IPS-18c (cell line): Measurements from ENCODE around the gene GSTM4.

Experiments used
- H3K4me3 ChIP-seq: 2 replicates; pipeline ENCODE4 v1.7.0; 2013; ENCODE audit warnings: low read depth, mild to moderate bottlenecking, low read length, moderate library complexity; ENCODE audit not compliant: insufficient read depth
- H3K9me3 ChIP-seq: one replicate; pipeline ENCODE4 v1.6.1; 2013; ENCODE audit warnings: mild to moderate bottlenecking, low read length, moderate library complexity; ENCODE audit not compliant: control insufficient read depth, insufficient read depth

Gene GSTM4

DNA sequence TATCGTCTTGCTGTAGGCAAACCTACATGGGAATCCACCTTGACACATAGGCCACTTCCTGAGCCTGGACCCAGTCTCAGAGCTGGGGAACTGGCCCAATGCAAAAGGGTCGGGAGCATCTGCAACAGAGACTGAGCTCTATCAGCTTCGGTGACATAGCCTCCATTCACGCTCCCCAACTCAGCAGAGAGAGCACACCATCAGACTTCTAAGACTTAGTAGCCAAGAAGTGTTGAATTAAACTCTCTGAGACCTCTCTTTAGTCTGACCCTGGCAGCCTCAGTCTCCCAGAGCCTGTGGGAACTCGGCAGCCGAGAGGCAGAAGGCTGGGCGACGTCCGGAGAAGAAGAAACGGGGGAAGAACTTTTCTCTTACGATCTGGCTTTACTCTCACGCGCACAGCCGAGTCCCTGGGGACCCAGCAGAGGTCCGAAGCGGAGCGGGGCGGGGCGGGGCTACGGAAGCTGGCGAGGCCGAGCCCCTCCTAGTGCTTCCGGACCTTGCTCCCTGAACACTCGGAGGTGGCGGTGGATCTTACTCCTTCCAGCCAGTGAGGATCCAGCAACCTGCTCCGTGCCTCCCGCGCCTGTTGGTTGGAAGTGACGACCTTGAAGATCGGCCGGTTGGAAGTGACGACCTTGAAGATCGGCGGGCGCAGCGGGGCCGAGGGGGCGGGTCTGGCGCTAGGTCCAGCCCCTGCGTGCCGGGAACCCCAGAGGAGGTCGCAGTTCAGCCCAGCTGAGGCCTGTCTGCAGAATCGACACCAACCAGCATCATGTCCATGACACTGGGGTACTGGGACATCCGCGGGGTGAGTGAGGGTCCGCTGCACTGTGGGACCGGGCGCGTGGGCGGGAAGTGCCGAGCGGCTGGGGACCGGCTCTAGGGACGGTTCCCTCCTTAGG lies at the start of gene GSTM4:
TSS of gene GSTM4 (plus strand) at position 485 of the 905 bp plus-strand sequence. CDS start at position 776, 291 bp downstream.
- Histone ChIP-seq H3K9me3 (no peaks in the 10 kb centered on the region), H3K4me3 (peak within 1 kb of the TSS; percentile 91)

DNA sequence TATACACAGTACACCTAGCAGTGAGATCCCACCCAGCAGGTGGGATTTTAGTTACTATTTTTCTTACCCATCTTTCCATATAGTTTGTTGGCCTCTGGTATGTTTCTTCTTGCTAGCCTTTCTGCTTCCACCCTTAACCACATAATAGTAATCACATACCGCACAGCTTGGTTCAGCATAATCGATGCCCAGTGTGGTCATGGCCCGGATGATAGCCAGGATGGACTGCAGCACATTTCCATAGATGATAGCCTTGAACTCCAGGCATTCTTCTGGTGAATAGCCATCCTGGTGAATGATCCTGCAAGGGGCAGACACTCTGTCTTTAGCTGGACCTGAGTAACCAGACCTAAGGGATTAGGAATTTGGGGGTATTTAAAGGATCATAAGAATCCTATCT lies 46.0 kb upstream of the GSTM4 start:
- Histone ChIP-seq H3K4me3 (no peak overlapping the region), H3K9me3 (no peaks in the 10 kb centered on the region)

DNA sequence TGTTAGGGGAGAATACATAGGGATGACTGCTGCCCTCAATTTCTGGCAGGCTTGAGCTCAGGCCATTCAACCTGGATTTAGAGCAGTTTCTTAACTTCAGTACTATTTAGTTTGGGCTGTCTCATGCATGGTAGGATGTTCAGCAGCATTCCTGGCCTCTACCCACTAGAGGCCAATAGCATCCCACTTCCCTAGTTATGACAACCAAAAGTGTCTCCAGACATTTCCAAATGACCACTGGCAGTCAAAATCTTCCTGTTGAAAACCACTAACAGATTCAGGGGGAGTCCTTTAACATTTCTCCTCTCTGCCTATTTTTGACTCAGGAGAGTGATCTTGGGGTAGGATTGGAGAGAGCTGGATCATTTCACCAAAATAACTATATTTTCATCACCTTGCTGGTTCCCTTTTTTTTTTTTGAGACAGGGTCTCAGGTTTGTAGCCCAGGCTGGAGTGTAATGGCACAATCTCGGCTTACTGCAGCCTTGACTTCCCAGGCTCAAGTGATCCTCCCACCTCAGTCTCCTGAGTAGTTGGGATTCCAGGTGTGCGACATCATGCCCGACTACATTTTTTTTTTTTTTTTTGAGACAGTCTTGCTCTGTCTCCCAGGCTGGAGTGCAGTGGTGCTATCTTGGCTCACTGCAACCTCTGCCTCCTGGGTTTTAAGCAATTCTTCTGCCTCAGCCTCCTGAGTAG lies 45.1 kb upstream of the GSTM4 start:
- Histone ChIP-seq H3K9me3 (no peaks in the 10 kb centered on the region), H3K4me3 (no peak overlapping the region)

DNA sequence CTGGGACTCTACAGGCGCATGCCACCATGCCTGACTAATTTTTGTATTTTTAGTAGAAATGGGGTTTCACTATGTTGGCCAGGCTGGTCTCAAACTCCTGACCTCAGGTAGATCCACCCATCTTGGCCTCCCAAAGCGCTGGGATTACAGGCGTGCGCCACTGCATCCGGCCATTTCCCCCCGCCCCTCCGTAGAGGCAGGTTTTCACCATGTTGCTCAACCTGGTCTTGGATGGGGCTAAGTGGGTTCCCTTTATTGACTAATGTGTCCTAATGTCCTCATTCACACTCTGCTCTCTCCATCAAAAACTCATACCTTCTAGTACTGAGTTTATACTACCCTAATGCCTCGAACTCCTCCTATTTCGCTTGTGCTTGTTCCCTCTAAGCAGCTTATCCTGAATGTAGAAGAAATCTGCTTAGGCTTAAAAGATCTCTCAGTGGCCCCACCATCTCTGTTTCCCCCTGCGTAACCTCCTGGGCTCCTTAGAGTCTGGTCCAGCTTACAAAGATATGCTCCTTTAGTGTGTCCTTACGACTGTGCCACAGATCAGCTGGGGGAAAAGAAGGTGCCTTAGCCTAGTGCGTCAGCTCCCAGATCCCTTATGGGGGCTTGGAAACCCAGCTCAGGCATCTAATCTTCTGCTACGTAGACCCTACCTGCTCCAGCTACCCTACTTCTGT lies 44.5 kb upstream of the GSTM4 start:
- Histone ChIP-seq H3K4me3 (no peak overlapping the region), H3K9me3 (no peaks in the 10 kb centered on the region)

DNA sequence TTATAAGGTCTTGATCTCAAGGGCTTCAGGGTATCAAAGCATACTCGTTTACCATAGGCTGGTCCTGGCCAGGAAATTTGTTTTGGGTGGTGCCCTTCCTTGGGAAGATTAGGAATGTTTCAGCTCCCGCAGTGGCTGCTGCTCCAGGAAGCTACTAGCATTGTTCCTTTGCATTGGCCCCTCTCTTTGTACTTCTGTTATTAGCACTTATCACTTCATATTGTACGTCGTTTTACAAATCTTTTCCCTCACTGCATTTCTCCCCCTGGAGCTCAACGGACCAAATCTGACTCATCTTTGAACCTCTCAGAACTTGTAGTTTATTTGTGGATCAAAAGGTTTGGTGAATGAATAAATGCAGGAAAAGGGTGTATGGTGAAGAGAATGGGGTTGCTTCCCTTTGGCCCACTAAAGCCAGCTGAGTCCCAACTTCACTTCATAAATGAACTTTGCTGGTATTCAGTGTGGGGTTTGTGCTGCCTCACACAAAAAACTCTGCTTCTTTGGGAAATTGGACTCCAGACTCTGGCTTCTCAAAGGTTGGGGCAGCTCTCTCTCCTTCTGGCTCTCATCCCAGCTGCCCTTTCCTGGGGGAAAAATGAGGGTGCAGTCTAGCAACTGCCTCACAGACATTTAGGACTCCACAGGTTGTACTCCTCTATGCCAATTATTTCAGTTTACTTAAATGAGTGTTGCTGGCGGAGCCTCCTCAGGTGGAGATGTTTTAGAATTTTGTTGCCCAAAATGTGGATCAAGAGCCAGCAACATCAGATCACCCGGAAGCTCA lies 42.3 kb upstream of the GSTM4 start:
- H3K4me3 ChIP-seq = no peak overlapping the region
- no peaks in the 10 kb centered on the region for H3K9me3 ChIP-seq

DNA sequence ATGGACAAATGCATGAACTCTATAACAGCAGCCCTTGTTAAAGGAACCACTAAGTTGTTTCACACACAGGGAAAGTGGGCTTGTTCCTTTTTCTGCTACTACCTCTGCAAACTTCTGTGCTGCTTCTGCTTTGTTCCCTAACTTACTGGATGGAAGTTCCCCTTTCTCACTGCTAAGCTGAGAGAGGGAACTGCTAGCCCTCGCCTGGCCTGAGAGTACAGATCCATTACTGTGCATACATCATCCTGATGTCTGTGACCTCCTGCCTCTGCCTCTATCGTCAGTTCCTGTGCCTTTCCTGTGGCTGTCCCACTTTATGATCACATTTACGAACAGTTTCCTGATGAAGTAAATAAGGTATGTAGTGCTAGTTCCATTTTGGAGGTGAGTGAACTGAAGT lies 40.0 kb upstream of the GSTM4 start:
- no peak overlapping the region for H3K4me3 ChIP-seq
- H3K9me3 ChIP-seq = no peaks in the 10 kb centered on the region

DNA sequence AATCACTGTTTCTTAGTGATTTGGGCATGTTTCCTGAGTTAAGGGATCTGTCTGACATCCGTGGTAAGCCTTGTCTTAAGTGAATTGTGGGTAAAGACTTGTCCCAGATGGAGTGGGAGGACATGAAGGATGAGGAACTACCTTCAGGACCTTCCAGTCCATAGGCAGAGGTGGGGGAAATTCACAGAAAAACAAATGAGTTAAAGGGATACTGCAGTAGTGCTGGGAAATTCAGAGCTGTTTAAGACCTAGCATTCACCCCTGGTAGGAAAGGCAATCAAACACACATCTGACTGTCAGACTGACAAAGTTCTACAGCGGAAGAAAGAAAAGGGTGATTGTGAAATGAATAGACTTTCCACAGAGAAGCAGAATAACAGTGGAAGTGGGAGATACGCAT lies 39.5 kb upstream of the GSTM4 start:
- Histone ChIP-seq H3K4me3 (no peak overlapping the region), H3K9me3 (no peaks in the 10 kb centered on the region)

DNA sequence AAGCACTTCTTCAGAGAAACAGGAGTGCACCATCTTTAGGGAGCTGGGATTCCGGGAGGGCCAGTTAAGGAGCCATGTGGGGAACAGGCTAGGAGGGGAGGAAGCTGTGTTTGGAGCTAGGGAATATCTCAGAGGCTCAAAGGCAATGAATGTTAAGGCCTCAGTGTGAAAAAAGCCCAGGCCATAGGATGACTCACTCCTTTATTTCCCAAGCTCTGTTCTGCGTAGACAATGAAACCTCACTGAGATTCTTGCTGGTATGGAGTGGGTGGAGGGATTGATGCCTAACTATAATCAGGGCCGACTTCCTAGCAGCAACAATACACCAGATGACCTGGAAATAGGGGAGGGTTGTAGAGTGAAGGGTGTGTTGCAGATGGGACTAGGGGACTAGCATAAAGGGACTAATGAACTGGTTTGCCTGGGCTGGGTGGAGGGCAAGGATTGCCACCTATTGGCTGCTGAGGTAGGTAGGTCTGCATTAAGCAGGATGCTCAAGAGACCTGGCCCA lies 38.6 kb upstream of the GSTM4 start:
- no peak overlapping the region for H3K4me3 ChIP-seq
- H3K9me3 ChIP-seq = no peaks in the 10 kb centered on the region

DNA sequence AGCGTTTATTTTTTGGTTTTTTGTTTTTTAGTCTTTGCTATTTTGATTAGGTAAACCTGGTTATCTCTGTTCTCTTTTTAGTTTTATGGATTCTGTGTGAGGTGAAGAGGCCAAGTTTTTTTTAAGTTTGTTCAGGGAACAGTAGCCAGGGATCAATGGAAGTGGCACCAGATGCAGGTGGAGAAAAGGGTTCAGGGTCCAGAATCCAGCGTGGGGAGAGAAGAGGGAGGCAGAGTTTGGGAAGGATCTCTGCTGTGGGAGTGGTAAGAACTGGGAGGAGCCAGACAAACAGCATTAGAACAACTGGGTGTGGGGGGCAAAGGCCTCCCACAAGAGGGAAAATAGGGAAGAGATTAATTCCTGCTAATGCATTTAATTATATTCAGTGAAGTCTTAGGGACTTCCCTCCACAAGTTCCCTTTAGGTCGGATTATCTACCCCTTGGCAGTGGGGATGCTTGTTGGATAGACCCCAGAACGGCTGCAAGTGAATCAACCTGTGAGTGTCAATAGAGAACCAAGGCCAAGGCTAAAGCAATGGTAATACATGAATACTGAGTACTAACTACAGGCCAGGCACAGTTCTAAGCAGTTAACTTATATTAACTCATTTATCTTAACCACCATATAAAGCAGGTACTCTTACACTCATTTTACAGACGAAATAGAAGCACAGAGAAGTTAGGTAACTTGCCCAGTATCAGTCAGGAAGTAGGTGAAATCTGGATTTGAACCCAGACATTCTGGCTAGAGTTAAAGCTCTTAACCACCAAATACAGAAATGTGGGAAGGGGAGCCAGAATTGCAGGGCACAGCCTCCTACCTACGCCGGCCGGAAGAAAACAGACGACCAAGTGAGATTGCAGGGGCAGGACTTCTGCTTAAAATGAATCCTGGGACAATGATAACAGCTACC lies 37.0 kb upstream of the GSTM4 start:
- Histone ChIP-seq H3K9me3 (no peaks in the 10 kb centered on the region), H3K4me3 (peak overlapping the region; percentile 77; the same call in 1 of the 2 replicates)

DNA sequence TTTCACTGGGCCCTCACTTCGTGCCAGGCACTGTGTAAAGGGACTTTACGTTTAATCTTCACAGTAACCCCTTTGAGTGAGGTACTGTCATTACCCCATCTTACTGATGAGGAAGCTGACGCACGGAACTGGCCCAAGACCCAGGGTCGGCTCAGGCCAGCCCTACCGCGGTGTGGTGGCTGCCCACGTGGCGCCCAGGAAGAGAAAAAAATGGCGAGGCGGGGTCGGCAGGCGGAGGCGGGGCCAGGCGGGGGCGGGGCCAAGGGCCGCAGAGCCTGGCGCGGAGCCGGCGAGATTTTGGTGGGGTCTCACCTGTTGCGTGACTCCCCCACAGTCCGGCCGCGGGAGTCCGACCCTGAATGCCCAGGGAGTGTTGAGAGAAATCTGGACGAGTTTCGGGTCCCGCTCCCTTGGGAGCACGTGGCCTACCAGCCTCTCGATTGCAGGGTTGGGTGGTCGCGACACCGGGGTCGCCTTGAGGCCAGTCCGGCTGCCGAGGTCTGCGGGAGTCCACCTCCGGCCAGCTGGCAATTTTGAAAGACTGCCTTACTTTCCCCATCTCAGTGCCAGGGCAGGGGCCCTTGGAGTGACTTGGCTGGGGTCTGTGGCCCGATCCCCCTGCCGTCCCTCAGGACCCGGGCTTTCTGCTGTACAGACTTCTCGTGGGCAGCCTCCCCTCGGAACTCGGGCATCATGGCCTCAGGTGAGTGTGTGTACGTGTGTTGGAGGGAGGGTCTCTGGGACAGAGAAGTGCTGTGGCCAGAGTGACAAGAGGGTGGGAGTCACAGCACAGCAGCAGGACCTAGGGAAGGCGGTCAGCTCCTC lies 36.1 kb upstream of the GSTM4 start, which contains the start of the genes AMPD2 and GNAT2:
TSS of gene AMPD2 (plus strand) at position 262 of the 825 bp plus-strand sequence. CDS start 1,339 bp downstream, outside the sequence.
TSS of gene GNAT2 (minus strand) at position 41 of the 825 bp plus-strand sequence. CDS start 6,746 bp downstream, outside the sequence.
- H3K4me3 ChIP-seq = peak within 1 kb of the TSS; percentile 77
- H3K9me3 ChIP-seq = no peaks in the 10 kb centered on the region

DNA sequence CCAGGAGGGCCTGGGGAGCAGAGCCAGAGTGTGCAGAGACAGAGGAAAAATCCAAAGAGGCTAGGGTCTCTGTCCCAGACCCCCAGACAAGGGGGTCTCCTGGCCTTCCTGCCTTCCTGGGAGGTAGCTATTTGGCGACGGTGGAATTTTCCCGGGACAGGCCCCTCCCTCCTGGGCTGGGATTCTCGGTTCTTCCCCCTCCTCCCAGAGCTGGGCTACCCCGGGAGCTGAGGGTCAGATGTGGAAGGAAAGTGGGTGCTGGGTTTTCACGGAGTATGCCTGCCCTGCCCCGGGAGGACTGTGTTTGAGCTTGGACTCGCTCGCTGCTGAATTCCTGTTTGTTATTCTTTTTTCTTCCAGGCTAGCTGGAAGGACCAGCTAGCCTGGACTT lies 35.5 kb upstream of the GSTM4 start:
- H3K4me3 ChIP-seq = peak overlapping the region; percentile 77
- no peaks in the 10 kb centered on the region for H3K9me3 ChIP-seq

DNA sequence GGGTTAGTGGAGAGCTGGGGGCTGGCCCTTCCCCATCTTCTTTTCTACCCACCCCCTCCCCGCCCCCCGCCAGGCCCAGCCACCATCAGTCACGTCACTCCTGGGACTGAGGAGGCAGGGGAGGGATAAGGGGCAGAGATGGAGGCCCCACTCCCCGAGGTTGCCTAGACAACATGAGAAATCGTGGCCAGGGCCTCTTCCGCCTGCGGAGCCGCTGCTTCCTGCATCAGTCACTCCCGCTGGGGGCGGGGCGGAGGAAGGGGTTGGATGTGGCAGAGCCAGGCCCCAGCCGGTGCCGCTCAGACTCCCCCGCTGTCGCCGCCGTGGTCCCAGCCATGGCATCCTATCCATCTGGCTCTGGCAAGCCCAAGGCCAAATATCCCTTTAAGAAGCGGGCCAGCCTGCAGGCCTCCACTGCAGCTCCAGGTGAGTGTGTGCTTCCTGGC lies 35.0 kb upstream of the GSTM4 start:
- peak overlapping the region; percentile 77 for H3K4me3 ChIP-seq
- no peaks in the 10 kb centered on the region for H3K9me3 ChIP-seq

DNA sequence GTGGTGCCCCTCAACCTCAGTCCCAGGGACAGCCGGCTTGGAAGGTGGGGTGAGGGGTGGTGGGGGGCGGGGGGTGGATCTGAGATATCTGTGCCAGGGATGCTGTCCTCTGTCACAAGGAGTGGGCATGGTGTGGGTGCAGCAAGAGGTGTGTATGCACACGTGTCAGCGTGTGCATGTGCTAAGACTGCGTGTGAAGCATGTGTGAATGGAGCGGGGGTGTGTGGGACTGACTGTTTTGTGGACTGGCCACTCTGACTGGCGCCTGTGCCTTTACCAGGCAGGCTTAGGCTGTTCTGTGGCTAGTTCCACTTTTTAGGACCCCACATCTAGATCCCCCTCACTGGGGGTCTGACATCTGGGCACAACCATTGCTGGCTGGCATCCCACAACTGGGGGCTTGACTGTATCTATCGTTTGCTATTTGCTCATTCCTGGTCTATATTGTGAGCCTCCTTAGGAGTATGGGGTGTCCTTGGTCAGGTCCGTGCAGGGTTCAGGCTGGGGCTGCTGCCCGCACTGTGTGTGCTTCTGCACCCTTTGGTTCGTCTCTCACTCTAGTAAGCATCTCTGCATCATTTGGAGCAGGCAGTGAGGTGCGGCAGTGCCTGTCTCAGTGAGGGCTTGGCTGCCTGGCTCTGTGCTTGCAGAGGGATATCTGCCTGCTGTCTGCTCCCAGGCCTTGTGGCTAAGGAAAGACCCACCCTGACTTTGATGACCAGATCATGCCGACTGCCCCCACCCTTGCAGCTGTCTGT lies 34.3 kb upstream of the GSTM4 start:
- Histone ChIP-seq H3K4me3 (peak overlapping the region; percentile 77), H3K9me3 (no peaks in the 10 kb centered on the region)

DNA sequence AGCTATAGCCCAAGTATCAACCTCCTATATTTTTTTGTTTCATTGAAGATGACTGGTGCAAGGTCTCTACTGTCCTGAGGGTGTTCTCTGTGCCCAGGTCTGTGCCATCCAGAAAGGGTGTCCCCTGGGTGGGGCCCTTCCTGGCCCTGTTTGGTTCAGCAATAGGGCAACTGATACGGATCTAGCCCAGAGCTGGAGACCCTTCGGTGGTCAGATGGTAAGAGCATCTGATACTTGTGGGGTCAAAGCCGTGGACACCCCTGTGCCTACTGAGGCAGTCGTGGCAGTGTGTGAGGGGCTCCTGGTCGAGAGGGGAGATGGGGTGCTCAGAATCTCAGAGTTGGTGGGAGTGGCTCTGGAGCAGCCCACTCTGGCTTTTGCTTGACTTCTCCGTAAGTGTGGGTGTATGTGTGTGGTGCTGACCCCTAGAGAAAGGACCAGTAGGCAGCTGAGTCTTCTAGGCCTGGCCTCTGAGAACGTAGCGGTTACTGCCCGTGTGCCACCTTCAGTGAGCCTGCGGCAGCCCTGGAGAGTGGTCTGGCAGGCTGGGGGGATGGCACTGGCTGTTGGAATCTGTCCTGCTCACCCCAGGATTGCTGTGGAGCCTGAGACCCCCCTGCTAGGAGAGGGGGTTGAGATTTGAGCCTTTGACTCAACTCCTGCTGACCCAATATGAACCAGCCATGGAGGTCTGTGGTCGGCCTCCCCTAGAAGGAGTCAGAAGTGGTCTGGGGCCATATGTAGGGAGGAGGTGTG lies 33.6 kb upstream of the GSTM4 start:
- no peaks in the 10 kb centered on the region for H3K9me3 ChIP-seq
- no peak overlapping the region for H3K4me3 ChIP-seq
